Left renal cortex interstitium (tissue), 4 donors: ENCODE results near the gene ATP9B. TPM values are rescaled to one million over a fixed set of nuclear protein-coding genes. Genes with fewer than 3 reads are reported as not detected.

ENCODE experiments used
- DNase-seq, 4 donors: peaks; one replicate each; pipeline ENCODE4 v3.0.0-alpha.2; 2013; ENCODE audit warnings: low read depth in 4 of 4, low spot score in 2 of 4, missing footprints in 1 of 4
- polyA plus RNA-seq, 4 donors: library from polyadenylated mRNA; unstranded; fragments of 120-200 nt; gene quantifications; one replicate each; pipeline ENCODE4 v1.2.1, GENCODE V29; 2013; ENCODE audit not compliant: insufficient read length in 4 of 4

The ATP9B gene
- polyA plus RNA-seq, 4 donors, result 27.9 to 36.8 (median 35.9) TPM

- DNase-seq, result no peak
Observed at GRCh38 chr18:79195716-79196683, 126.8 kb downstream of the ATP9B start.

DNA sequence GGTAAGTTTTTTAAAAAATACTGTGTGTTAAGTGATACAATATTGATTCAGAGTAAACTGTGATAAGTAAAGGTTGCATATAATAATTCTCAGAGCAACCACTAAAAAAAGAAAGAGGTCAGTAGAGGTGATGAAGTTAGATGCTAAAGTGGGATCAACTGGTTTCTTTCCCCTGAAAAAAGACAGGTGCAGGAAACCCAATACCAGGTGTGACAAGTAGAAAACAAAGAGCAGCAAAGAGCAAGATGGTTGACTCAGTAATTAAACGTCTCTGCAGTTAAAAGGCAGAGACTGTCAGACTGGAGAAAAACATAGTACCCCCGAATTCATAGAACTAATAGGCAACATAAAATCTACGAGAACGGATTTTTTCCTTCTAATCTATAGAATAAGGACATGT, 128.3 kb downstream of the ATP9B start:
- no peak for DNase-seq

DNA sequence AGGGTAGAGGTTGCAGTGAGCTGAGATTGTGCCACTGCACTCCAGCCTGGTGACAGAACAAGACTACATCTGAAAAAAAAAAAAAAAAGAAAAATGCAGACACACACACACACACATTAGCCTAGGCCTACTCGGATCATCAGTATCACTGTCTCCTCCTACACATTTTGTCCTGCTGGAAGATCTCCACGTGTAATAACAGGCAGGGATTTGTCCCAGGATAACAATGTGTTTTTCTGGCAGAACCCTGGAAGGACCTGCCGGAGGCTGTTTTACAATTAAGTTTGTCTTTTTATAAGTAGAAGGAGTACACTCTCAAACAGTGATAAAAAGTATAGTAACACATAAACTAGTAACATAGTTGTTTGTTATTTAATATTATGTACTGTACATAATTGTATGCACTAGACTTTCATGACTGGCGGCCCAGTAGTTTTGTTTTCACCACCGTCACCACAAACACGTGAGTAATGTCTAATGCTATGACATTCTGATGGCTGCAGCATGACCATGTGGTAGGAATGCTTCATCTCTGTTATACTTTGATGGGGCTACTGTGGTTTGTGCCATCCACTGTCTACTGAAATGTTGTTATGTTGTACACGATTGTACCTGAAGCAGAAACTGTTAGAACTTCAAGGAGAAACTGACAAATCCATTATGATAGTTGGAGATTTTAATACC, 130.6 kb downstream of the ATP9B start:
- DNase-seq, result no peak

- peak in 2 of 4 donors; percentile 11 to 26 for DNase-seq
Observed at GRCh38 chr18:79200546-79201268, 131.5 kb downstream of the ATP9B start.

DNA sequence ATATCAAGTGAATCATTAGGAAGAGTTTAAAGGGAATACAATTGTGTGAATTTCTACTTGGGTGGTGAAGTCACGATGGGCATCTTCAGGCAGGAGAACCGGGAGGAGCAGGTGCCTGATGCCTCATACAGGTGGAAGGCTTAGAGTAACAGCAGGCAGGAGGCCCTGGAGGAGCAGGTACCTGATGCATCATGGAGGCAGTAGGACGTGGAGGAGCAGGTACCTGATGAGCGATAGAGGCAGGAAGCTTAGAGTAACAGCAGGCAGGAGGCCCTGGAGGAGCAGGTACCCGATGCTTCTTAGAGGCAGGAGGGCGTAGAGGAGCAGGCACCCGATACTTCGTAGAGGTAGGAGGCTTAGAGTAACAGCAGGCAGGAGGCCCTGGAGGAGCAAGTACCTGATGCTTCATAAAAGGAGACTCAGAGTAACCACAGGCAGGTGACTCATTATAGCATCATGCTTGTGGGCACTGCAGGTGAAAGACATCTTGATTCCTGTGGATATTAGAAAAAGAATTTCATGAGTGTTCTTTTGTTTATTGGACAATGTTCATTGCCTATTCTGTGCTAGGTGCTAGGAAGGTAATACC, 133.9 kb downstream of the ATP9B start:
- no peak for DNase-seq

GRCh38 chr18:79204889-79205807, 136.0 kb downstream of the ATP9B start:
- no peak for DNase-seq

- DNase-seq, result no peak
Observed at GRCh38 chr18:79206444-79206843, 137.2 kb downstream of the ATP9B start.

- DNase-seq, result no peak
Observed at GRCh38 chr18:79208906-79209305, 139.7 kb downstream of the ATP9B start.

DNA sequence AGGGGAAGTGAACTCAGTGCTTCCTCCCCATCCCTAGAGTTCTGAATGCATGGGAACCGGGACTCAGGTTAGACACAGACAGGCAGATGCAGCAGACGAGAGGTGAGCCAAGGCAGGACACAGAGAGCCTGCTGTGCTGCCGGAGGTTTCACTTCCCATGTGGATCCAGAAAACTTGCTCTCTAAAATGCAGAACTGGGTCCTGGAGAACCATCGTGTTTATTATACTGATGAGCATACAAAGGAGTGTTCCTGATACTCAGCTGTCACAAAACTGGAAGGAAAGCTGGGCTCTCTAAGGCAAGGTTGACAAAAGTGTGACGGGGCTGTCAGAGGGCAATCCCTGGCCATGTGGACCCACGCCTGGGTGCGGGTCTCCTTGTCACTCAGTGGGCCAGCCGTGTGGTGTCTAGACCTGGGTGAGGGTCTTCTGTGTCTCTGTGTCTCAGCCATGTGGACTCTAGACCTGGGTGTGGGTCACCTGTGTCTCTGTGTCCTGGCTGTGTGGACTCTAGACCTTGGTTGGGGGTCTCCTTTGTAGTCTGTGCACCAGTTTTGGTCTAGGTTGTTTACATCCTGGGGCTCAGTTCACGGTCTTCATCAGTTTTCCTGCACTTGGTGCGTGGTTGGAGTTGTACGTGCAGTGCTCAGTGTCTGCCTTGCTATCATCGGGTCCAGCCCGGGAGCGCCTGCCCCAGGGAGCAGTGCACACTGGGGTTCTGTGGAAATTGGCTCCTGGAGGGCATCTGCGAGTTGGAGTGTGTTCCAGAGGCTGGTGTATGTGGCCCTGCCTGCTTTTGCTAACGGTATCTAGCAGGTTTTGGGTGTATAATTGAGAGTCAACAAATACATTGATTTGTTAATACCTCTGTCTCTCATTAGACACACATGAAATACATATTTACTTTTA, 141.1 kb downstream of the ATP9B start:
- no peak for DNase-seq

- no peak for DNase-seq
Observed at GRCh38 chr18:79211844-79212243, 142.7 kb downstream of the ATP9B start.

DNA sequence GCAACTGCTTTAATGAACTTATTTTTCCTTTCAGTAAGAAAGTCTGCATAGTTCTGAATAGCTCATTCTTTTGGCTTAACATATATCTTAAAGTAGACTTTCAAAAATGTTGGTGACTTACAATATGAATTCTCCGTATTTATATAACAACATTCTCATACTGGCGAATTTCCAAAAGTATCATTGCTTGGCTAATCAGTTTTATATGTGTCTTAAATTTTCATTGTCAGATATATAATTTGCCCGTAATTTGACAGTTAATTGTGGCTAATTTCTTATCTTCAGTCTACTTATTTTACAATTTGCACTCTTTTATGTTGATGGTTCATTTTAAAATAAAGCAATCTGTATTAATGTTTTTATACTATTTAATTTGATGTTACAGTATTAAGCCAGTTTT, 144.9 kb downstream of the ATP9B start:
- DNase-seq, result no peak

GRCh38 chr18:79216176-79216575, 147.0 kb downstream of the ATP9B start:
- no peak for DNase-seq

DNA sequence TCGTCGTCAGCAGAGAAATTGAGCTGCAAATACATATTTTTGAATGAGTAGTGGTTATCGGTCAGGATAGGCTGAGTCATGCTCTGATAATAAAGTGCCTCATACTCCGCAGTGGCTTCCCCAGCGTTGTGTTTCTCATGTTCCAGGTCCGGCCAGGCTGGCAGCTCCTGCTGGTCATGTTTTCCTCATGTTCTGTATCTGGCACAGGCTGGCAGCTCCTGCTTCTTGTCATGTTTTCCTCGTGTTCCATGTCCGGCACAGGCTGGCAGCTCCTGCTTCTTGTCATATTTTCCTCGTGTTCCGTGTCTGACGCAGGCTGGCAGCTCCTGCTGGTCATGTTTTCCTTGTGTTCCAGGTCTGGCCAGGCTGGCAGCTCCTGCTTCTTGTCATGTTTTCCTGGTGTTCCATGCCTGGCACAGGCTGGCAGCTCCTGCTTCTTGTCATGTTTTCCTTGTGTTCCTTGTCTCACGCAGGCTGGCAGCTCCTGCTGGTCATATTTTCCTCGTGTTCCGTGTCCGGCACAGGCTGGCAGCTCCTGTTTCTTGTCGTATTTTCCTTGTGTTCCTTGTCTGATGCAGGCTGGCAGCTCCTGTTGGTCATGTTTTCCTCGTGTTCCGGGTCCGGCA, 148.9 kb downstream of the ATP9B start:
- no peak for DNase-seq

- DNase-seq, result no peak
Observed at GRCh38 chr18:79218605-79219190, 149.5 kb downstream of the ATP9B start.

DNA sequence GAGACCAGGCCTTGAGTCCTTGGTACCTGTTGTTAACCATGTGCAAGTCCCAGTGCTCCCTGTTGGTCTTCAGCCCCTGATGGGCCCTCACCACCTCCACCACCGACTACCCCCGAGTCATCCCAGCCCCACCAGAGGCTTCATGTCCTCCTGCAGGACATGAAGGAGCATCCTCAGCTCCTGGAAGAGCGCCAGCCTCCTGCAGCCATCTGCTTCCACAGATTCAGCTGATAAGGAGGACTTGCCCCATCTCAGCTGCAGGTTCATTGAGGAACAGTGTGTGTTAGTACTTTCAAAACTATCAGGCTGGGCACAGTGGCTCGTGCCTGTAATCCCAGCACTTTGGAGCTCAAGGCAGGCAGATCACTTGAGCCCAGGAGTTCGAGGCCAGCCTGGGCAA, 151.9 kb downstream of the ATP9B start:
- DNase-seq, result no peak

DNA sequence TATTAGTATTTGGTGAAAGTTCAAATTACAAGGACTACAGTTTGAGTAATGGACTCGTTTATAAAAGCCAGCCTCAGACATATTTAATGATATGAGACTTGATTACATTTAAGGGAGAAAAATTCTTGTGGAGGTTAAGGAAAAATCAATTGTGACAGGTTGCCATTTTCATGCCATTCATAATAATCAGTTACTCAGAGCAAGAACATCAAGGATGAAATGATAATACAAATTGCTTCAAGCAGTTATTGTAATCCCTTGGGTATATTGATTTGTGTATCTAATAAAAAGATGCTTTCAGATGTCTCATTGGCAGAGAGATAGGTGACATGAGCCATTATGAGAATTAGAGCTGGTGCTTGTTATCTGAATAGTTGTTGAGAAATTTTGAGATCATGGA, 153.6 kb downstream of the ATP9B start:
- DNase-seq, result no peak

GRCh38 chr18:79223431-79223830, 154.2 kb downstream of the ATP9B start:
- no peak for DNase-seq

DNA sequence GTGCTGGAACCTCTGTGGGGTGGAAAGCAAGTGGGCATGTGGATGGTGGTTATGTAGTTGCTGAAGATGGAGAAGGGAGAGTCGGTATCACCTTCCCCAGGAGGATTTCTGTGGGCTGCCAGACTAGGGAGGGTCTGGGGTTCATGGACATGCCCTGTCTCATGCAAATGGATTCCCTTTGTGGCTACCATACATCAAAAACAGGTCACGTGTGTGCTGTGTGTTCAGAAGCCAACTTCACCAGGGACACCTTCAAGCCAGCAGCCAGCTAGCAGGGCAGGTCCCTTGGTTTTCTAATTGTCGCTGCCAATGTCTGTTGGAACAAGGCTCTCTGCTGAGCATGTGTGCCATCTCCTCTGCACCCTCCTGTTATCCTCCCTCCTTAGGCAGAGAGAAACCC, 155.2 kb downstream of the ATP9B start:
- no peak for DNase-seq
